COR-L47 (cell line): ENCODE data around the gene PKMYT1.

Source experiments
- DNase-seq: peaks from one replicate; lab custom pipeline; 2025; lab: John Stamatoyannopoulos, UW

The PKMYT1 gene

DNA sequence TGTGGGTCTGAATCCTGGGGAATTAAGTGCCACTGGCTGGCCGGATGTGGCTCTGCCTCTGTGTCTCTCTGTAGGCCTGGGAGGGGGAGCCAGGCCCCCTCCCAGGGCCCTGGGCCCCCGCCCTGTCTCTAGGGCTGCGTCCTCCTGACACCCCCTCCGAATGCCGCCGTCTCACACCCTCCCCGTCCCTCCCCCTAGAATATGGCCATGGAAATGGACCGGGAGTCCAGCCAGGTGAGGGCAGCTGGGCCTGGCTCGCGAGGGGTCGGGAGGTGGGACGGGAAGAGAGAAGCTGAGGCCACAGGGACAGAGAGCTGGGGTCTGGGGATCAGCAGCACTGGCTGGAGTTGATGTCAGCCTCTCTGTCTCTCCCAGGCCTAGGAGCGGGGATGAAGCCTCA is 16.1 kb upstream of the PKMYT1 start:
- DNase-seq: no peak

DNA sequence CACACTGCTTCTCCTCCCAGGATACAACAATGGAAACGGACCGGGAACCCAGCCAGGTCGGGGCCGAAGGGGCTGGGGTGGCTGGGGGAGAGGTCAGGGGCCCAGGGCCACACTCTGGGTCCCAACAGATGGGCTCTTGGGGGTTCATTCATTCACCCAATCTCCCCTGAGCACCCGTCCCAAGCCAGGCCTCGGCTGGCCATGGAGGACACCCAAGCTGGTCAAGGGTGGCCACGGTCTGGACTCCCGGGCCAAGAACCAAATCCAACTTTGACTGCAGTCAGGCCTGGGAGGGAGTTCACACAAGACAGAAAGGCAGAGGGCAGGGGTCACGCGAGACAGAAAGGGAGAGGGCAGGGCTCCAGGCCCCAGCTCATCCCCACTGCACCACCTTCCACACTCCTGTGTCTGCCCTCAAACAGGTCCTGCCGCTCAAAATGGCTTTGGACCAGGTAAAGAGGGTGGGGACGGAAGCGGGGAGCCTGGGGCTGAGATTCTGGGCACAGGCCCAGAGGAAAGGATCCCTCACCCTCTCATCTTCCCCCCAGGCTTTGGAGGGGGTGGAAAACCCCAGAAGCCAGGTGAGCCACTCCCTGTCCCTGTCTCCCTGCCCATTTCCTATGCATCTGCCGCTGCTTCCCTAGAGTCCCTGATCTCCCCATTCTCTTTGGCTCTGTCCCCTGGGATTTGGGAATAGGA is 12.3 kb upstream of the PKMYT1 start:
- DNase-seq: no peak

DNA sequence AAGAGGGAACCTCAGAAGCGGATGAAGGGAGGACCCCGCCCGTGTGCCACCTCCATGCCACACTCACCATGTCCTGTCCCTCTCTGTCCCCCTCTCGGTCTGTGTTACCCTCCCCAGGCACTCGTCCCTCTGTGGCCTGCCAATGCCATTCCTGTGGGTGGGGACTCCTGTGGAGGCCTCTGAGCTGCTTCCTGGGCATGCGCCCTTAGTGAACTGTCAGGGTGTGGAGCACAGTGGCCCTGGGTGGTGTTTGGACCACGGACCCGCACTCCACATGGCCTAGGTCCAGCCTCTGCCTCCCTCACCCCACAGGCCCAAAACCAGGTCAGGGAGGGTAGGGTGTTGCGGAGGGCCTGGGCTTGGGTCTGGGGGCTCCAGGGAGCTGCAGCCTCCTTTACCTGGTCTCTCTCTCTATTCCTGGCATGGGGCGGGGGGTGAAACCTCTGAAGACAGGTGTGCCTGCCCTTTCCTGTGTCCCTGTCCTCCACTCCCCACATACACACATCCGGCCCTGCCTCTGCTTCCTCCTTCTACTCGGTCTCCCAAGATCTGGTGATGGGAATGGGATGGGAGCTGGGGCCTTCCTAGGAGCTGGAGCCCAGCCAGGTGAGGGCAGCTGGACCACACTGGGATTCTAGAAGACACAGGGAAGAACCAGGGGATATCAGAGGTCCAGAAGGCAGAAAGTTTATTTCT is 11.5 kb upstream of the PKMYT1 start:
- DNase-seq: no peak

DNA sequence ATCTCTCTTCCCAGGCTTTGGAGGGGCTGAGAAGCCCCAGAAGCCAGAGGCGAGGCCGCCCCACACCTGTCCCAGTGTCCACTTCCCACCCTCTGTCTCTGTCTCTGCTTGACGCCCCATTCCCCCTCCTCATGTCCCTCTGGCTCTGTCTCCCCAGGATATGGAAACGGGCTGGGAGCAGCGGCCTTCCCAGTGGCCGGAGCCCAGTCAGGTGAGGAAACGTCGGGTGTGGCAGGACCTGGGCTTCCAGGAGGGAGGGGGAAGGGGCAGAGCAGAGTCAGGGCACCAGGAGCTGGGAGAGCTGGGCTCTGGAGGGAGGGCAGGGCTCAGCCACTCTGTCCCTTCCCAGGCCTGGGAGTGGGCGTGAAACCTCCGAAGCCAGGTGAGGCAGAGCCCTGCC is 10.6 kb upstream of the PKMYT1 start:
- no peak for DNase-seq

DNA sequence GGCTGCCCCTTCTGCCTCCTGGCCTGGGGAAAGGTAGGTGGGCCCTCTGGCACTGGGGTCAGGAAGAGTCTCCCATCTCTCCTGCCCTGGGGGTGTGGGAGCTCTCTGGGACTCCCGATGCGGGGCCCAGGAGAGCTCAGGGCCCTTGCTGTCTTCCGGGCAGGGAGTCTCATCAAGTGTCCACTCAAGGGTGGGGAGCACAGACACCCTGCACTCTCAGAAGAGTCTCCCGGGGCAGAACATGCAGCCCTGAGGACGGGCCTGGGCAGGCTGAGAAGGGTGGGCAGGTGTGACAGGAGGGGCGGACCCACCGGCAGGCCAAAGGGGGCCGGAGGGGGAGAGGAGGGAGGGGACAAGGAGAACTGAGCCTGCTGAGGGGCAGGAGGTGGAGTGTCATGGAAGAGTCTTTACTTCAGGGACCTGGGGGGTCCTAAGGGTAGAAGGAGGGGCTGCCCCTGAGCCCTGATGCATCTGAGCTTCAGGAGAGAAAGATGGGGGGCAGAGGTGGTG is 8.4 kb upstream of the PKMYT1 start:
- DNase-seq: no peak

DNA sequence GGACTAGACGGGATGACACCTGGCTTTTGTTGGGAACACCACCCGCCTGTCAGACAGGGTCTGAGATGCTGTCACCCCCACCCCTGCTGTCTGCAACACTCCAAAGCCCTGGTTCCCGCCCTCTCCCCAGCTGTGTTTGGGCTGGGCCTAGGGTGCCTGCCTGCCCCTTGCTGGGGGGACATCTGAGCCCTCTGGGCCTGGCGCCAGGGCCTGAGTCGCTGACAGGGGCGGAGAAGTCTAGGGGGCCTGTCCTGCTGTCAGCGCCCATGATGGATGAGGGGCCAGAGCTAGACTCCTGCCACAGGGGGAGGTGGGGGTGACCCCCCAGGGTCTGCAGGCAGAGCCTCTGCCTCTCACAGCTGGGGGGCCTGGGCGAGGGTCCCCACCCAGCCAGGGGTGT is 7.6 kb upstream of the PKMYT1 start:
- peak; percentile 90 for DNase-seq

DNA sequence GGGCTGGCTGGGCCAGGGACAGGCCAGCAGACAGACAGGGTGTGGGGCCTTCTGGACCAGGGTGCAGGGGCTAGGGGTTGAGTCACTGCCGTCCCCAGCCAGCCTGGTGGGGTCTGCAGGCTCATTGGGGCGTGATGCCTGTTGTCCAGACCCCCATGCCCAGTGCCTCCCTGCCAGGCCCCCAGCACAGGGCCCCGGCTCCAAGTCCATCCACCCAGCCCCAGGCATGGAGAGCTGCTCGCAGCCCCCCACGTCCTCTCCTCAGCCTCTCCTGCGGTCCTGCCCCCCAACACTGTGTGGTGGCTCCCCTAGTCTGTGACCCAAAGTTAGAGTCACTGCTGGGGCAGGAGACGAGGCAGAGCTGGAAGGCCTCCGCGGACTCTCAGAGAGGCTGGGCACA is 7.0 kb upstream of the PKMYT1 start:
- no peak for DNase-seq

DNA sequence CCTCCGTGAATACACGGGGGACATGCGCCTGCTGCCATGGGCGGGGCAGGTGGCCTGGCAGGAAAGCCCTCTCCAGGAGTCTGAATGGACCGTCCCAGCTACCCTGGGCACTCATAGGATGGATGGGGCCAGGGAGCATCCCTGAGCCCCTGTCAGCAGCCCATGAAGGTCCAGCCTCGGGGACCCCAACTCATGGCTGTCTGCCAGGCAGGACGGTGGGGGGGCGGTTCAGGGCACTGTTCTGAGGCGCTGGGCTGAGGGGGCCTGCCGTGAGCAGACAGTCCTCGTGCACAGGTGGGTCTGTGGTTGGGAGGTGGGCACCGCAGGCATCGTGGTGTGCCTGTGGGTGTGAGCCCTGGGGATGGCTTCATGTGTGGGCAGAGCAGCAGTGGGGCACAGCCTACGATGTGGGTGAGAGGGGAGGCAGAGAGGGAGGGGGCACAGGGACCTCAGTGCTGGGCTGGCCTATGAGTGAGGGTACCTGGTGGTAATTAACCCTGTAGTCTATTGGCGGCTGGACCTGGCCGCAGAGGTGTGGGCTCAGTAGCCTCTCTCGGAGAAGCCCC is 6.5 kb upstream of the PKMYT1 start:
- DNase-seq: no peak

DNA sequence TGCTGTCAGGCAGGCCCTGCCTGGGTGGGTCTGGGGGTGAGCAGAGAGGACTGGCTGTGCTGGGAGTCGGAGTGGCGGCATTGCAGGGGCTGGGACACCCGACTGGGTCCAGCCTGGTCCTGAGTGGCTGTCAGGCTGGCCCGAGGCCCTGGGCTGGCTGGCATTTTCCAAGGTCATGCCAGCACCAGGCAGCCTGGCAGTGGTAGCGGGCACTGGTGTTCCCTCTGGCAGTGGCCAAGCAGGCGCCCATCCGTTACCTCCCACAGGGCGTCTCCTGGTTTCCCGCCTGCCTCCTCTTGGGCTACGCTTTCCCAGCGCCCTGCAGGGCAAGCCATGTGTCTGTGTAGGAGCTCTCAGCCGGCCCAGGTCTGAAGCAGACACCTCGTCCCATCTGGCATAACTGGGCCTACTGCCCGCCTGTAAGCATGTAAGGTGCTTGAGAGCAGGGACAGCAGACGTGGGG is 5.7 kb upstream of the PKMYT1 start:
- DNase-seq: no peak

DNA sequence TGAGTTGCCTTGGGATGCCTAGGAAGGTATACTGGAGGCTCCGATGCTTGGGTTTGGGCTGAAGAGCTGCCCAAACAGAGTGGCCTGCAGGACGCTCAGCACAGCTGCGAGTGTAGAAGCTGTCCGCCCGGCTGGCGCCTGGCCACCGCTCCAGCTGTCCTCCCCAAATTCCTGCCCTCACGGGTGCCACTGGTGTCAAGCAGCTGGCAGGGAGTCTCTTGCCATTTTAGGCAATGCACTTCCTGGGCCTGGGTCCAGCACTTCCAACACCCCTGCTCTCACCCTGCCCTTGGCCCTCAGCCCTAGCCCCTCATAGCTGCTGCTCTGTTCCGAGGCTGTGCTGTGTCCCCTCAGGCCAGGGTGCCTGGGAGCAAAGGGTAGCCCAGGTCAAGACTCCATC is 5.2 kb upstream of the PKMYT1 start:
- DNase-seq: no peak

DNA sequence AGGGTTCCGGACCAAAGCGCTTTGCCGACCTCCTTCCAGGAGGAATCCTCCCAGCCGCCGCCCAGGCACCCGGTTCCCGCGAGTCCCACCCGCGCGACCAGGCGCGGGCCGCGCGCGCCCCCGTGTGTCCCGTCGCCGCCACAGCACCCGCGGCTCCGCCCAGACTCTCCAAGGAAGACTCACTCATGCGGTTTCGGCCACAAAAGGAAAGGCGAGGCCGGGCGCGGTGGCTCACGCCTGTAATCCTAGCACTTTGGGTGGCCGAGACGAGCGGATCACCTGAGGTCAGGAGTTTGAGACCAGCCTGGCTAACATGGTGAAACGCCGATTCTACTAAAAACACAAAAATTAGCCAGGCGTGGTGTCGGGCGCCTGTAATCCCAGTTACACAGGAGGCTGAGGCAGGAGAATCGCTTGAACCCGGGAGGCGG is 3.5 kb upstream of the PKMYT1 start:
- peak; percentile 59 for DNase-seq

DNA sequence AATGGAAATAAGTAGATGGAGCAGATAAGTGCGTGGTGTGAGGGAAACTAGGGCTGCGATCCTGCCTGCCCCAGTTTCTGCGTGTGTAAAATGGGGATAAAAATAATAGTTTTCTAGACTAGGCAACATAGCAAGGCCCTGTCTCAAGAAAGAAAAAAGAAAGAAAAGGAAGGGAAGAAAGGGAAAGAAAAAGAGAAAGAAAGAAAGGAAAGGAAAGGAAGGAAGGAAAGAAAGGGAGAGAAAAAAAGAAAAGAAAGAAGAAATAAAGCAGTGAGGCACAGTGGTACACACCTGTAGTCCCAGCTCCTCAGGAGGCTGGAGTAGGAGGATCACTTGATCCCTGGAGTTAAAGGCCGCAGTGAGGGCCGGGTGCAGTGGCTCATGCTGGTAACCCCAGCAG is 2.2 kb upstream of the PKMYT1 start:
- no peak for DNase-seq

DNA sequence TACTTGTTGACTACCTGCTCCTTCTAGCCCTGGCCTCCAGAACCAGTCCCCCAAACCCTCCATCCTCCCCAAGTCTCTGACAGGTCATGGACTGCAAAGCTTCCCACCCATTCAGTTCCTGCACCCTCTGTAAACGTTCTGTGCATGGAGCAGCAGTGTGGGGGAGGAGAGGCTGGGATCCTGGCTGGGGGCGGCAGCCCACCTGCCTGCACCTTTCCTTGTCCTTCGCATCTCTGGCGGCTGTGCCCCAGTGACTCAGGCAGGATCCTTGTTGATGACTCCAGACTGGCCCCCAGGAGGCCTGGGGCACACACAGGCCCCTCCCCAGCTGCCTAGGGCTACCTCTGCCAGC is 1.6 kb upstream of the PKMYT1 start:
- no peak for DNase-seq

DNA sequence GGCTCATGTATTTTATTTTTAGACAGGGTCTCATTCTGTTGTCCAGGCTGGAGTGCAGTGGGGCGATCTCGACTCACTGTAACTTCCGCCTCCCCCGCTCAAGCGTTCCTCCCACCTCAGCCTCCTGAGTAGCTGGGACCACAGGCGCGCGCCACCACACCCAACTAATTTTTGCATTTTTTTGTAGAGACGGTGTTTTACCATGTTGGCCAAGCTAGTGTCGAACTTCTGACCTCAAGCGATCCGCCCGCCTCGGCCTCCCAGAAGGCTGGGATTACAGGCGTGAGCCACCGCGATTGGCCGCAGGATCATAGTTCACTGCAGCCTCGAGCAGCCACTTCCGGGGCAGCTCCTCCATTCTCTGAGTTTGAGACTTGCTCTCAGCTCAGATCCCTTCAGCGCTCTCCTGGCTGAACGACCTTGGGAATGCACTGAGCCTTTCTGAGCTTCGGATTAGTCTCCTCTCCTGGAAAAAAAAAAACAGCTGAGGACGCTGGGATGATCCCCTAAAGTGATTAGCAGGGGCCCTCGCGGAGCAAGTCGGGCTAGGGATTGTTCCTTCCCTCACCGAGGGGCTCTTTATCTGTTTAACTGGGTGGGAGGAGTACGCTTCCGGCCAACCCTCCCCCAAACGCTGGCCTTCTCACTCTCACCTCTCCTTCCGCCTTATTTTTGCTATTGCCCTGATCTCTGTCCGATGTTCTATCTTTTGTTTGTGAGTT is 1.1 kb upstream of the PKMYT1 start:
- no peak for DNase-seq

DNA sequence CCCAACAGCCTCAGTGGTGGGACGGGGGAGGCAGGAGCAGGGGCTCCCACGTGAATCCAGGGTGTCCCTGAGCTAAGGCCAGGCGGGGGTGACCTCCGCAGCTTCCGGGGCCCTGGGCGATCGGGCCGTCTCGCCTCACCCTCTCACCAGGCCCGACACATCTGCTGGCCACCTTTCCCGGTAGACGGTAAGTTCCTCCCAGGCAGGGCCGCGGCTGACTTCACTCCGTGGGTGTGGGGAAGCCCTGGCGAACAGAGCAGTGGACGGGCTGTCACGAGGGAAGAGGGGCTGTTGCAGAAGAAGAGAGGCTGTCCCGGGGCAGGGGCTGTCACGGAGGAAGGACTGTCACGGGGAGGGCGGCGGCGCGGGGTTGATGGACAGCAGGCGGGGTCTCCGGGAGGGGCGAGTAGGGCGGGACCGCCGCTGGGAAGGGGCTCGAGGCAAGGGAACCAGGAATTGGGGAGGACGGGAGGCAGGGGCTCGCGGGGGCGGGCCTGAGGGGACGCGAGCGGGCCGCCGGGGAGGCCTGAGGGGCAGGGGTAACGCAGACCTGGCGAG is 498 bp downstream of the PKMYT1 start:
- no peak for DNase-seq

DNA sequence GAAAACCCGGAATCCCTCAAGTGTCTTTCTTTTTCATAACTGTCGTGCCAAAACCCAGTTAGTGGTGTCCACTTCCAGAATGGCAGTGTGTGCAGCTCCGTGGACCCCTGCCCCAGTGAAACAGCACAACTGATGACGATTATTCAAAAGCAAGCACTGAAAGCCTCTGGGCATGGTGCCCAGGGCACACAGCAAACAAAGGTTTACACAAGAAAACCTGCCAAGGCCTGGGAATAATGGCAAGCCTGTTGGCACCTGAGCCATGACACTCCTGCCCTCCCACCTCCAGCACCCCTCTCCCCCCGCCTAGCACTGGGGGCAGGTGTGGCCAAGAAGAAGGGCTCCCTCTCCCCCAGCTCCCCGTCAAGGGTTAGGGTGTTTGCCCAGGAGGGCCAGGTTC is 2.8 kb downstream of the PKMYT1 start:
- DNase-seq: peak; percentile 87

DNA sequence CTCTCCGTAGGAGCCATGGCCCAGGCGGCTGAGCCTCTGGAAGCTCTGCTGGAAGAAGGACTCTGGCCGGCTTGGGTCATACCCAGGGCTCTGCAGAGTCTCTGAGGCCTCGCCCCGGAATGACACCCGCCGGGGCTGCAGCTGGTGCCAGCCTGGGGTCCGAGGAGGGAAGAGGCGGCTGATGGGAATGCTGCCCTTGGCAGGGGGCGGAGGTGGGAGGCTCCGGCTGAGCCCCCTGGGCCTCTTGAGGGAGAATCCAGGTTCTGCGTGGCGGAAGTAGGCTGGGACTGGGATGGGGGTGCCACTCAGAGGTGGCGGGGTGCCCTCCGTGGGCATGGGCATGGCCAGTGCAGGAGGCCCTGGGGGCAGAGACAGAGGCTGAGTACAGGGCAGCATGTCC is 3.6 kb downstream of the PKMYT1 start:
- DNase-seq: no peak

DNA sequence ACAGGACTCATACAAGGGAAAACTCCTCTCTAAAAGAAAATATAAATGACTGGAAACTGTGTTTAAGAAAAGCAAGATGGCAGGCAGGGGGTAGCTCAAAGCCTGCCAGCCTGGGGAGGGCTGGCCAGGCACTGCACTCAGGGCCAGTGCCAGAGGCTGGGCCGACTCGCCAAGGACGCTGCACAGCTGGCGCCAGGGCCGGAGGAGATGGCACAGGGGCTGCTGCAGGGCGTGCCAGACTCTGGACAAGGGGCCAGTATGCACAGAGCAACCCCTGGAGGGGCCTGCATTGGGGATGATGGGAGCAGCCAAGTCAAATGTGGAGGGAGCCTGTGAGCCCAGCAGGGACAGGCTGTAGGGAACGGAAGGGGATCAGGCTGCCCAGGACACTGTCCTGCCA is 4.0 kb downstream of the PKMYT1 start:
- no peak for DNase-seq

DNA sequence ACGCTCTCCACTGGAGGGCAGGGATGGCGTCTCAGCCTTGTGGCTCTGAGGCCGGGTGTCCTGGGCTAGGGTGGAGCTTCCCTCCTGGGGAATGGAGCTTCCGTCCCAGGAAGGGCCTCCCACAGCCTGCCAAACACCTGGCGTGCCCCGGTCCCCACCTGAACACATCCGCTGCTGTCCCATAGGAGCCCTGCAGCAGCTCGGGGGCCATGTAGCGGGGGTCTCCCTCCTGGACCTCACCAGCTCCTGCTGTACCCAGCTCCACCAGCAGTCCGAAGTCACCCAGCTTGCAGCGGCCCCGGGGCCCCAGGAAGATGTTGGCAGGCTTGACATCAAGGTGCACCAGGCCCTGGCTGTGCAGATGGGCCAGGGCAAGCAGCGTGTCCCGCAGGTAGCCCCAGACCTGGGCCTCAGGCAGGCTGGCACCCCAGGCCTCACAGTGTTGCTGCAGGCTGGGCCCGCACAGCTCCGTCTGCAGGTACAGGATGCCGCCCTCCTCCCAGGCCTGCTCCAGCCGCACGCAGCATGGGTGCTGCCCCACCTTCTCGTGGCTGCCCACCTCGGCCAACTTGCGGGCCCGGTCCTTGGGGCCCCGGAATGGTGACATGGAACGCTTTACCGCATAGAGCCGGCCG is 5.0 kb downstream of the PKMYT1 start:
- no peak for DNase-seq

DNA sequence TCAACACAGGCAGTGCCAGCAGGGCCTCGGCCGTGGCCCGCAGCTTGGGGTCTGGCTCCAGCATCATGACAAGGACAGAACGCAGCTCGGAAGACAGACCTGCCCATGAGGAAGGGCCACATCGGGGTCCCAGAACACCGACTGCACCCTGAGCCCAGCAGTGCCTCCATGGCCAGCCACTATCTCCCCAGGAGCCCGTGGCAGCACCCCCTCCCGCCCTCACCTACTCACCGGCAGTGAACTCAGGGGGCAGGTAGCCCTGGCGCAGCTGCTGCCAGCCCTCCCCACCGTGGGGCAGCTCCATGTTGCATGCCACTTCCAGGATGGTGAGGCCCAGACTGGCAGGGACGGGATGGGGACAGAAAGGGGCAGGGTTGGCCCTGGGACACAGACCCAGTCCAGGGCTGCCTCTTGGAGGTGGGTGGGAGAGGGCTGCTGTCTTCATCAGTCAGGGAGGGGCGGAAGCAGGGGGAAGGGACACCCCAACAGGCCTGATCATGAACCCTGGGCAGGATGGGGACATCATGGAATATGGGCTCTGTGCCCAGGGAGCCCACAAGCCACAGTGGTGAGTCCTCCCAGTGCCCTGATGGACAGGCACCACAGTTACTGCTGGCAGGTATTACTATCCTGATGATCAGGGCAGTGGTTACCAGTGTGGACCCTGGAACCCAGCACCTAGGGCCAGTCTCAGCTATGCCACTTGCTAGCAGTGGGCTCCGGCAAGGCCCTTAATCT is 5.8 kb downstream of the PKMYT1 start:
- no peak for DNase-seq

DNA sequence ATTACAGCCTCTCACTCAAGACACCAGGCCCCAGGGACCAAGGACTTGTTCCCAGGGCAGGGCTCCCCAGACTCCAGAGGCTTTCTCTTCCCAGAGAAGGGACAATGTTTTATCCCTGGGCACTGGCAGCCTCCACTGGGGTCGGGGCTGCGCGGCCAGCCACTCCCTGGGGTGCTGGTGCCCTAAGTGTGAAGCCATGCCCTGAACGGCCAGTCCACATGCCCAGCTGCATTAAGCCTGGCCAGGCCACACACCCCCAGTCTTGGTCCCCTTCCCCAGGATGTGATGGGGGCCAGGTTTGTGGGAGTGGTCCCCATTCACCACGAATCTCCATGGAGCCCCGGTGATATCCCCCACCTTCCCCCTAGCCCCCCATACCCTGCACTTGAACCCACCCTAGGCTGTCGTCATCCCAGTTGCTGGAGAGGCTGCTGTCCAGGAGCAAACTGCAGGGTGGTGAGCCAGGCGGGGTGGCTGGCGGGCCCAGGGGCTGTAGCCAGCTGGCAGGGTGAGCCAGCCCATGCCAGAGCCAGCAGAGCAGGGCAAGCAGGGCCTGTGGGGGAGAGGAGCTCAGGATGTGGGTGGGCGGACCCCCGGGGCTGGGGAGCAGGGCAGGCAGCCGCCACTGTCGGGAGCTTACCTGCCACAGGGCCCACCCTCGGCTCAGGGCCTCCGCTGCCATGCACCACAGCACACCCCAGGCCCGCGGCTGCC is 6.5 kb downstream of the PKMYT1 start:
- DNase-seq: no peak
